ENCODE results near the gene FOCAD. TPM values are rescaled to one million over a fixed set of nuclear protein-coding genes. Genes with fewer than 3 reads are reported as not detected.

Gene FOCAD
- total RNA-seq, 1 experiment from 2014 or later, result 54.1 TPM

DNA sequence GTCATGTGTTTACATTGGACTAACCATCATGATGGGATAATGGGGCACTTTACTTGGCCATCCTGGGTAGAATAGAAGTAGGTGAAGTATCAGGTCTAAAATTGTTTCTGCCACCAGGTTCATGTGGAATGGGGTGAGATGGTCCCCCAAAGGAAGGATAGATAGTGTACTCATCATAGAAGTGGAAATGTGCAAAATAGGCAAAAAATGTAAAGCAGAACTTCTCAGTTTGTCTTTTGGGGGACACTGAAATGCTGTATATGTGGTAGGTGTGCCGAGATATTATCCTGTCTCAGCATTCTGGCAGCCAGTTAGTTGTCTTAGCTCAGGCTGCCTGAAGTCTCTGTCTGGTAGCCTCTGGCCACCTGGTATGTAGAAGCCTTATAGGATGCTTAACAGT, 107.6 kb downstream of the FOCAD start:
- DNase-seq (ENCODE audit: low read depth), result no peak

DNA sequence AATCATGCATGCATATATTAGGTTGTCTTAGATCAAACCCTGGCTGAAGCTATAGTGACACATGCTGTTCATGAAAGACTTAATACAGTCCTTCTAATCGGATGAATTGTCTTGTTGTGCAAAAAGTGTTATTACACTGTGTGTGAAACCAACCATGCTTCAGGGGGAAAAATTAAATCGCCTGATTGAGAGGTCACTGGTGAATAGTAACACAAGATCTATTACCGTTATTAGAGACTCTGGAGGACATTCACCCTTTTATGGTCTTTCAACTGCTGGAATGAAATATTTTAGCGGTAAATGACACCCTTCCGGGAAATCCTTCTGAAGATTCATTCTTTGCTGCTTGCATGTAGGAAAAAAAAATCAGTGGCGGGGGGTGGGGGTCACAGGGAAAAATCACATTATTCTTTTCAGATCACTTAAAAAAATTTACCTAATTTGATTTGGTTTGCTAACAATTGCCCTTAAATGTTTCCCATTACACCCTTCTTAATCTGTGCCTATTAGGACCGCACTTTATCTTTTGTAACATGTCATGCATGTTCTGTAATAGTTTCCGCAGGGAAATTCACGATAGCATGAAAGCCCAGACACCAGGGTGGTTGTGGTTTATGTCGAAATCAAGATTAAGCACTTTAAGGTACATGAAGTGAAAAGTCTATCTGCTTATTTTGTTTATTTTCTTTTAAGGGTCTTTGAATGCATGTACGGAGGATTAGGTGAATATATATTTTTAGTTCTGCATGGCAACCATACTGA, 120.6 kb downstream of the FOCAD start:
- DNase-seq (ENCODE audit: low read depth), result no peak

DNA sequence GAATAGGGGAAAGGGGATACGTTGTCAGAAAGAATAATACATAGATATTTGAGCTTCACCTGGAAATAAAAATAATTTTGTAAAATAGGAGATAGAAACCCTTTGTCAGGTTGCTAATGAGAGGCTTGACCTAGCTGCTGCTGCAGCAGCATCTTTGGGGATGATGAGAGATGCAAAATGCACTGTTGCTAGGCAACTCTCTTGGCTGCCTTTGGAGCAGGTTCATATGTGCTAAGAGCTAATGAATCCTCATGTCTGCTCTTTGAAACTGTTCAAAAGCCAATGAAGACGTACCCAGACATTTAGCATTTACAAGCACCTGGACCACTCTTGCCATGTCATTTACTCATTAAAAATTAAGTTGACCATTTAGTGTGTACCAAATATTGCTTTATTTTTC, 121.7 kb downstream of the FOCAD start:
- DNase-seq (ENCODE audit: low read depth), result no peak

DNA sequence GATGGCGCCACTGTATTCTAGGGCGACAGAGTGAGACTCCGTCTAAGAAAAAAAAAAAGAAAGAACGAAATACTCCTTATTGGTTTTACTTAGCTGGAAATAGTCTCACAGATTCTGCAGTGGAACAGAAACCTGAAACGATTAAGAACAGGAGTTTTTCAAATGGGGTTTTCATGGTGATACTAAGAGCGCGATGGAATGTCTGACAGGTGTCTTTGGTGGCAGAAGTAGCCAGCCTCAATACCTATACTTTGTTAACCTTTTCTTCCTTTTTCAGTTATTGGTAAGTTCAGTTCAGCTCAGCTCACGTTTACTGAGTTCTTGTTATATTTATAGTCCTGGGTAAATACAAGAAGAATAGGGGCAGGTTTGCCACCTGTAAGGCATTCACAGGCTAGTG, 123.9 kb downstream of the FOCAD start:
- no peak for DNase-seq (ENCODE audit: low read depth)

DNA sequence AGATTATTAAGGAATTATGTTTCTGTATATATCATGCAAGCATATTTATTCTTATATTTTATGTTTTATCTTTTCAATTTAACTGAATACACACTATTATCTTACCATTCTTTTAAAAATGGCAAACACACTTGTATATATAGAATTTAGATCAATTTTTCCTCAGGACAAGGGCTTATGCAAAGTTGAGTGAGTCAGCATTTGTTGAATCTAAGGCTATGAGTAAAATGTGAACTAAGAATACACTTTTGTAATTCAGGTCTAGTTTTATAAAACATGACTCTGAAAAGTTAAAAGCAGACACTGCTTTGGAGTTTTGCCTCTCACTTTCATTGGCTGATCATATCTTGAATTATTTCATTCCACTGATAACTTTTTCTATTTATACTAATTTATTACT, 127.8 kb downstream of the FOCAD start:
- no peak for DNase-seq (ENCODE audit: low read depth)

DNA sequence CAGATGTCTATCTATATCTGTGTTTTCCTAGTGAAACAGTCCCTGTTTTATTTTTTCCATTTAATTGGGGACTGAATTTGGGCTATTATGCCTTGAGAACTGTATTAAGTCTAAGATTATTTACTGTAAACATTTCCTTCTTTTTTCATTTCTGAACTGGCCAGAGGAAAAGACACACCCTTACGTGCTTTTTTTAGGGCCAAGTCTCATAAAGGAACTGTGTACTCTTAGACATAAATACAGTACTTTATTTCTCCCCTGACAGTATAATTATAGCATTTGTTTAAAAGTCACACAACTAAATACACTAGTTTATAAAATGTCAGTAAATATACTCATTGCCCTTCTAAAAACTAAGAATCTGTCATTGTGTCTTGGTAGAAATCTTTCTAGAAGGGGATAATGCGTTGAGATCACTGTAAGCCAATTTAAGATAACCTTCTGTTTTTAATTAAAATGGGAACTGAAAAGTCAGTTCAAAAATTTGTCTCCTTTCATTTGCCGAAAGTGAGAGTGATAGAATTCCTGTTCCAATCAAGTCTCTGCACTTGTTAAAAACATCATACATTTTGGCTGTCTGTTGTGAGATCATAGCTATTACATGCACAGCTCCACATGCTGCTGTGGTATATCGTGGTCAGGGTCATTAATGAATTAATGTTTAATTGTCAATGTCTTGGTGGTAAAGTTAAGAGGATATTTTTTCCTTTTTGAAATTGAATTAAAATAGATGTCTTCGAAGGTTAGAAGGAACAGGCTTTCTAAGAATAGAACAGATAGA, 132.1 kb downstream of the FOCAD start:
- DNase-seq (ENCODE audit: low read depth), result no peak

DNA sequence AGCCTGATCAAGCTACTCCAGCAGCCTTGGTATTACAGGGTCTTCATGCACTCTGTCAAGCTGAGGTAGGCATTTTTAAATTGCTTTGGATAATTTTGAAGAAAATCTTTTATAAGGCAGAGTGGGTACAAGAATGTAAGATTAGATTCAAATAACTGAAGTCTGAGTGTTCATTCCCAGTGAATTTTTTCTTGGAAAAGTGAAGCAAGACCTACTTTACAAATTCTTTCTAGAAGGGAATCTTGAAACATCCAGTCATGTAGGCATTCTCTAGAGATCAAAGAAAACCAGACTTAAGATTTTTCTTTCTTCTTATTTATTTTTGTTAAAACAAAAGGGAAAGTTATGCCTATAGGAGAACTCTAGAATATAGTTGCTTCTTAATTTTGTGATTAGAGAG, 139.0 kb downstream of the FOCAD start:
- no peak for DNase-seq (ENCODE audit: low read depth)

DNA sequence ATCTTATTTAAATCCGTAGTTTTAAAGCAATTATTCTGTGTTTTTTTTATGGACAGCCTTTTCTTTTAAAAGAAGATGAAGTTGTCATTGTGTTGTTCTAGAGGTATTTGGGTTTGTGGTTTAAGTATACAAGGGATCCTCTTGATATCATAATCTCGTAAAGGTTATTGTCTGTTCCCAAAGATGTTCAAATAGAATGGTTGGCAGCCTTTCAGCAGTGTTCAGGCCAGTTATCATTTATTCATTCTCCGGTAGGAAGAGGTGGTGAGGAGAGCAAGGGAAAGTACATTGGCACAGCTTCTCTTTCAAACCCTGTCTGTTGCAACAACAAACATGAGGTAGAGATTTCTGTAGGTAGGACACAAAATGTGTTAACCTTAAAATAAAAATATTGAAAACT, 147.0 kb downstream of the FOCAD start:
- DNase-seq (ENCODE audit: low read depth), result no peak

DNA sequence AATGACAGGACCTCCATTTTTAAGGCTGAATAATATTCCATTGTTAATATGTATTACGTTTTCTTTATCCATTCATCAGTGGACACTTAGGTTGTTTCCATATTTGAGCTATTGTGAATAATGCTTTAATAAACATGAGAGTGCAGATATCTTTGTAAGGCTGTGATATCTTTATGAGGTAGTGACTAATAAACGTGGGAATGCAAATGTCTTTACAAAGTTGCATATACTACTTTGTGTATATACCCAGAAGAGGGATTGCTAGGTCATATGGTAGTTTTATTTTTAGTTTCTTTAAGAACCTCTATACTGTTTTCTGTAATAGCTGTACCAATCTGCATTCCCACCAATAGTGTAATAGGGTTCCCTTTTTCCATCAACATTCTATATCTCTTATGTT, 148.7 kb downstream of the FOCAD start:
- DNase-seq (ENCODE audit: low read depth), result no peak

DNA sequence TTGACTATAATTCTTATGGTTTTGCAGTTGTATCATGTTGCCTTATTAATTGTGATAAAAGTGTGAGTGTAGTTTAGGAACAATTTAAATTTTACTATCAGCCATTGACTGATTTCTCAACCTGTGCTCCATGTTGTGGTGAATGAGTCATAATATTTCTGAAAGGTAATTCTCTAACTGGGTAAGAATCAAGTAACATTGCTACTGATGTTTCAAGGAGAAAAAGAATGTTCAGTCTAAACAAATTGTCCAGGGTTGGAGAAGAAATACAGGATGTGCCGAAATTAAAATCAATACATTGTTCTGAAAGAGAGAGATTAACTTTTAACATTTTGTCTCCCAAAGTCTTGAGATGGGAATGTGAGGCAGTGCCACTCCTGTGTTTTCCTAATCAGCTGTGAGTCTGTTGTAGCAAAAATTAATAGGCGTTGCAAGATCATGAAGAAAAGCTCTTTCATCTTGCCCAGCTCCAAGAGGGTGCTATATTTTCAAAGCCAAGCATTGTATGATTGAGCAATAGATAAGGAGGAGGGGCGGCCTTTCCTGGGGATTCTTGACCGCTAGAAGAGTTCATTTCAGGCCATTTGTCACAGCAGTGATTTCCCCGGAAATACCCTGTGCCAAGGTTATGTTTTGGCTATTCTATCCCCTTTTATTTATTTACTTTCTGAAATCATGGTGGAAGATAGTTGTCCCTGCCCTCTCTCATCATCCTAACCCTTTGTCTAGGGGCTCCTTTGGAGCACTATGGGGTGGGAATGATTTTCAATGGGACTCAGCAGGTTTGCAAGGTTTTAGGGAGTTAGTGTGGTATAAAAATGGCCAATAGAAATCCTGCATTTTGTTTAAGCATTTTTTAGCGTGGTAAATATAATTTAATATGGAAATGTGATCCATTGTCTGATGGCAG, 151.6 kb downstream of the FOCAD start:
- peak; percentile 77 for DNase-seq (ENCODE audit: low read depth)

DNA sequence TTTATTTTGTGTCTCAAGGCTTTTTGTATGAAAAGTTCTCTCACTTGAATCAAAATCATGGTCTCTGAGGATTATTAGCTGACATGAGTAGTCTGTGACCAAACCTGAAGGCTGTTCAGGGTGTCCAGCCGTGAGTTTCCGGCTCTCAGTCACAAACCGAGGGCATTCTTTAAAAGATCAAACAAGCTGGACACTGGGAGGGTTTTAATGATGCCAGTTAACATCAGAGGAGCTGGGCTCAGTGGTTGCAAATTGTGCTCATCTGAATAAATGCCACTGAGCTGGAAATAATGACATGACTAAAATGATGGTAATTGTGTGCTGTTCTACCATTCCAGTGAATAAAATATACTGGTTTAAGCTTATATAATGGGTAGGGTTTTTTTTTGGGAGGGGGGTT, 153.1 kb downstream of the FOCAD start:
- DNase-seq (ENCODE audit: low read depth), result no peak

DNA sequence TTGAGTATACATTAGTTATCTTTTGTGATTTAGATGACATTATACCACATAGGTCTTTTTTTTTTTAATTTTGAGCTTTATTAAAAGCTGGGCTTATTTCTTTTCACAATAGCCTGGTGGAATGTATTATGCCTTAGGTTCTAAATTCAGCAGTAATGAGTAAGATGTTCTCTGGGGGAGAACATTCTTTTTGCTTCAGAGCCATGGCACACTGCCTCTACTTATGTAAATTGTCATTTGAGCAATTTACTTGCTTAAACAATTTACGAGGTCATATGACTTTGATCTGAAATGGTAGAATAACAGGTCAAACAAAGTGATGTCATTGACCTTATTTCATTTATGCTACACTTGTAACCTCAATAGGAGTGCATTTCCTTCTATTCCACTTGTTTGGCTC, 154.2 kb downstream of the FOCAD start:
- peak; percentile 13 for DNase-seq (ENCODE audit: low read depth)

DNA sequence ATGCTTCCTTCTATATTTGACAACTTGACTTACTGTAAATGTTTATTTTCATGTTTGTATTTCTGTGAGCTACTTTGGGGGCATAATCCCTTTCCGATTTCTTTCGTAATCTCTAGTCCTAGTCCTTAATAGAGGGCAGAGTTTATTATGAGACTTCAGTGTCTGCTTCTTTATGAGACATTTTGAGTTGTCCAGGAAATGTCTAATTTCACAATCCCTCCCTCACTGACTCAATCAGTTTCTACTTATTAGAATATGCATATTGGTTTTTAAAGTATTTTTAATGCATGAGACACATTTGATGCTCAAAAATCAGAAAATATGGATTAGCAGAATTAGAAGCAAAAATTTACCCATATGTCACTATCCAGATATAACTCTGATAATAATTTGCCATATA, 160.9 kb downstream of the FOCAD start:
- DNase-seq (ENCODE audit: low read depth), result no peak

DNA sequence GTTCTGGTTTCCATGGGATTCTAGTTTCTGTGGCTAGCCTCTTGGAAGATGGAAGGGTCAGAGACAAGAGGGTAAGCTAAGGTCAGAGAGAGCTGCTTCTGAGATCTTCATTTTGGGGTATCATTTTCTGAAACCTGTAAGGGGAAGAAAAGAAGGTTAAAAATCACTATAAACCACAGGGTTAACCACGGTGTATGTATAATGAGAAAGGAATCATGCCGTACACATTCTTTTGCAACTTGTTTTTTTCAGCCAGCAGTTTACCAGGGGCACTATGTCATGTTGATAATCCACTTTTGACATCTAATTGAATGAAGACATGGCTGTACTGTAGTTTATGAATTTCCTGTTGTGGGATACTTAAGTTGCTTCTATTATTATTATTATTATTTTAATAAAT, 164.4 kb downstream of the FOCAD start:
- DNase-seq (ENCODE audit: low read depth), result no peak

DNA sequence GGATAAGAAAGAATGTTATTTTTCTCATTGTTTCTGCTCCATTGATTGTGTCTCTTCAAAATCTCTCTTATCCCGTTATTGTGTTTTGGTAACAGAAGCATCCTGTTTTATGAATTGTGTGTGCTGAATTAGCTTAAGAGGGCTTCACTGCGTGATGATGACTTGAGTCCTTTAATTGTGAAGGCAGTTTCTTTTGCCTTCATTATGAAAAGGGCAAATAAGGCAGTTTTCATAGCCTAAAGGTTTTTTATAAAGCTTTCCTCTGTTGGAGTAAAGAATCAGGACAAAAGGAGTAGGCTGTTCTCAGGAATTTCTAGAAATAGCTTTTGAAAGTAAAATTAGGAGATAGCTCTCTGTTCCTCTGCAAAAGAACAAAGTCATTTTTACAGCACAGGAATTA, 169.8 kb downstream of the FOCAD start:
- no peak for DNase-seq (ENCODE audit: low read depth)

DNA sequence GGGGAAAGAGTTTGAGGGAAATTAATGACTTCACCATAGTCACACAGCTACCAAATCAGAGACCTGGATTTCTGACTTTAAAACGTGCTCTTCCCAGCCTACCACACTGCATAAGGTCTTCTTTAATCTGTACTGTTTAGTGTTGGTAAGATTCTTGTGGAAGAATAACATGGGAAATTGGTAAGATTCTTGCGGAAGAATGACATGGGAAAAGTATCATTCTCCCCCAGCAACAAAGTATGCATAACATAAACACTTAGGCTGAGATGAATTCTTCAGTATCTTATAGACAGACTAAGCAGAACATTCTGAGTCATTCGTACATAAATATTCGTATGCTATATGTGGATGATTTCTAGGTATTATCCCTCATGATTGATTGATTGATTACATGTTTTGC, 170.4 kb downstream of the FOCAD start:
- DNase-seq (ENCODE audit: low read depth), result peak; percentile 1

DNA sequence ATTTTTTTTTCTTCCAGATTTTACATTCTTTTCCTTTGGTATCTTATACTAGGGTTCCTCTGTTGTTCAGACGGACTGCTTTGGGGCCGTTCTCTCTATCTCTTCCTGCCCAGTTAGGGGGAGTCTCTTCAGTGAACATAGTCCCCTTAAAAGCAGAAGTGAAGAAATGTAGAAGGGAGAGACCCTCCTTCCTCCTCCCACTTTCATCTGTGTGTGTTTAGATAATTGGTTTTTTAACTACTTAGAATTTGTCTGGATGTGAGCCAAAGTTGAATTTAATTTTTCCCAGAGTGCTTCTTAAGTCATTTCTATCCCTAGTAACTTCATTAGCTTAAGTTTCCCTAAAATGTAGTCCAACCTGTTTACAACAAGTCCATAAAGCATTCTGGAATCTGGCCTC, 179.9 kb downstream of the FOCAD start:
- no peak for DNase-seq (ENCODE audit: low read depth)

DNA sequence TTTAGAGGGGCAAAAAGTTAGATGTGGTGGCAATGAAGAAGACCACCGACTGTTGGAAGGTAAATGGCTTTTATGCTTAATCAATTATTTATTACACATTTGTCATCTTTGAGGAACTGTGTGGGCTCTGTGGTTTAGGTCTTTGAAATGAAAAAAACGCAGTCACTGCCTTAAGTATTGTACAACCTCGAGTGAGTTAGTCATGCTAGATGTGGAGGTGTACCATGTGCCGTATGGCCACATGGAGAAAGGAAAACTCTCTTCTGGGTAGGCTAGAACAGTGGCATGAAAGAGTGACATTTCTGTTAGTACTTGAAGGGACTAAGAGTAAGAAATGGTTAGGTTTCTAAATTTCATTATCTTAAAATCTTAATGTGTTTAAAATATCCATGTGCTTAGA, 181.3 kb downstream of the FOCAD start:
- peak; percentile 8 for DNase-seq (ENCODE audit: low read depth)

DNA sequence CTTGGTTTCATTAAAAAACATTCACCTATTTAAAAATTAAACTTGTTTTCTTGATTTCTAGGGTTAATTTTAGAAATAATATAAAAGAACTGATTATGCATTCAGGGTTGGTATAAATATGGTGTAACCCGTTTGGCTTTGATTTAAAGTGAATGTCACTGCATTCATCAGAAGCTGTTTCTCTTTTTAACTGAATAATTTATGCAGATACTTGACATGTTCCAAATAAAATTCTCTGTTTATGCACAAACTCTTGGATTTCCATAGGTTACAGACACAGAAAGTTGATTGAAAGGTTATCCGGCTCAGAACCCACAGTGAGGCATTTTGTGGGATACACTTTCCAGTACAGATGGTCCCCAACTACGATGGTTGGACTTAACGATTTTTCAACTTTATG, 186.1 kb downstream of the FOCAD start:
- DNase-seq (ENCODE audit: low read depth), result no peak

DNA sequence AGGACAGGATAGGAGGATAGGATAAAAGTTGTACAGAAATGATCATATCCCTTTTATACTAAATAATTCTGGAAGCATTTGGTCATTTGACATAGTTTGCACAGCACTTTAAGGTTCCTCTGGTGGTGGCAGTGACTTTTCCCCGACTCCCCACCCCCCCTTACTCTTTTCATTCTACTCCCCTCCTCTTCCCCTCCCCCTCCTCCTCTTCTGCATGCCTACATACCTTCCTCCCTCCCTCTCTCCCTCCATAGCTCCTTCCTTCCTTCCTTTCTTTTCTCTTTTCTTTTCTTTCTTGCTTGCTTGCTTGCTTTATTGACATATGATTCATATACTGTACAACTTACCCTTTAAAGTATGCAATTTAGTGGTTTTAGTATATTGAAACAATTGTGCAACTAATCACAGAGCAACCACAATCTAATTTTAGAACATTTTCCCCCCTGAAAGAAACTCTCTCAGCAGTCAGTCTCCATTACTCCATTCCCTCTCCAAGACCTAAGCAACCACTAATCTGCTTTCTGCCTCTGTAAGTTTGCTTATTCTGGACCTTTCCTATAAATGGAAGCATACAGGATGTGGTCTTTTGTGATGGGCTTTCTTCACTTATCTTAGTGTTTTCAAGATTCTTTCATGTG, 188.4 kb downstream of the FOCAD start:
- peak; percentile 69 for DNase-seq (ENCODE audit: low read depth)

DNA sequence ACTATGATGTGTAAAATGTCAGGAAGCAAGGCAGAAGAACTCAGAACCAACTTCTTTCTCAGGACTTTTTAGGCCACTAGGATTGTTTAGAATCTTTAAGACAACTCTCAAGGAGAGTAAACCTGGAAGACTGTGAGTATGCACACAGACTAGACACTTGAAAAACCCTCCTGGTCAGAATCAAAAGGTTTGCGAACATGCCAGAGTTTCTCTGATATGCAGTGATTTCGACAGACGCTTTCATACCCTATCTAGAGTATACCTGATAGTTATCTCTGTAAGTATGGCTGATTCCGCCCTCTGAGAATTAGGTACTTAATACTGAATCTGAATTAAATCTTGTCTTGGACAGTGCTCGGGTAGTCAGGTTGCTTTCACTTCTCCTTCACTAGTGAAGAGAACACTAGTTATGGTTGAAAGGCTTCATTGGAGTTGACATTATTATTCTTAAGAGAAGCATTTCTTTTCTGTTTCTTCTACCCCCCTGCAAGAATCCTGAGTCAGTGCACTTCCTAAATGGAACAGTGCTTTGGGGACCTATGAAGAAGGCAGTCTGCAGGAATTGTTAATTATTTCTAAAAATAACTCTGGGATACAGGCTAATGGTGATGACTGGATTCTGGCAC, 189.3 kb downstream of the FOCAD start:
- DNase-seq (ENCODE audit: low read depth), result peak; percentile 30
